Omental fat pad (tissue), 4 donors: ENCODE data around the gene ACSS3. TPM values are rescaled to one million over a fixed set of nuclear protein-coding genes. Genes with fewer than 3 reads are reported as not detected.

ENCODE experiments used
- ATAC-seq: fragments of 150-250 bp; one replicate; pipeline ENCODE4 v1.9.1; 2016; ENCODE audit warnings: mild to moderate bottlenecking, moderate library complexity; ENCODE audit not compliant: low FRiP score
- DNase-seq: peaks from one replicate; pipeline ENCODE4 v3.0.0-alpha.2; 2019; ENCODE audit warnings: low spot score
- CTCF ChIP-seq, 3 donors: fragments of 450-650 bp; IDR thresholded peaks; one replicate each; pipeline ENCODE4 v1.5.1; 2016 to 2017; ENCODE audit warnings: antibody characterized with exemption in 3 of 3, mild to moderate bottlenecking in 3 of 3, moderate library complexity in 2 of 3
- total RNA-seq, 4 donors: library from RNA; depleted of rRNA; stranded (reverse); fragments of >200 nt; gene quantifications; one replicate each; pipeline ENCODE4 v1.1.0, GENCODE V29; 2016

The ACSS3 gene
- total RNA-seq, 4 donors from 2014 or later: 38.8 to 102 (median 57.9) TPM

- no peak for ATAC-seq
- TF ChIP-seq CTCF (IDR thresholded peaks at IDR 0.05): no peak
- no peak for DNase-seq
Observed at GRCh38 chr12:81083018-81083417, 5.1 kb downstream of the ACSS3 start.

GRCh38 chr12:81083906-81084513 lies 6.1 kb downstream of the ACSS3 start:
- ATAC-seq (peak; percentile 37), DNase-seq (no peak)
- TF ChIP-seq CTCF (IDR thresholded peaks at IDR 0.05): no peak

GRCh38 chr12:81084811-81085350 lies 7.0 kb downstream of the ACSS3 start:
- no peak for TF ChIP-seq CTCF (IDR thresholded peaks at IDR 0.05)
- no peak for DNase-seq
- peak; percentile 12 for ATAC-seq

- no peak for TF ChIP-seq CTCF (IDR thresholded peaks at IDR 0.05)
- no peak for ATAC-seq
- DNase-seq: no peak
Observed at GRCh38 chr12:81085832-81086231, 8.0 kb downstream of the ACSS3 start.

DNA sequence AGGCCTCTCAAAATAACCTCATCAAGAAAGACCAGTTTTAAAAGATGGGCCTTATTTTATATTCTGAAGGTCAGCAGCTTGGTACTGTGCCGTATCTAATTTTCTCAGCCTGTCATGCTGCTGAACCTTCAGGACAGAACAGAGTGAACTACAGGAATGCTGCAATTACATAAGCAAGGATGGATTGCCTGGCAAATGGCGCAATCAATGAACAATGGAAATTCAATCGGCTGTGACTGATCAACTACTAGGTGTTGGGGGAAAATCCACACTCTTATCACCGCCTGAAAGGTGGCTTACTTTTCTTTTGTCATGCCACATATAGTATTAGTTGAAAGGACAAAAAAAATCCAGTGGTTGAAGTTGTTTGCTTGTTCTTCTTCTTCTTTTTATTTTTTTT lies 8.5 kb downstream of the ACSS3 start:
- no peak for ATAC-seq
- TF ChIP-seq CTCF (IDR thresholded peaks at IDR 0.05): no peak
- DNase-seq: no peak

- no peak for ATAC-seq
- TF ChIP-seq CTCF (IDR thresholded peaks at IDR 0.05): no peak
- DNase-seq: no peak
Observed at GRCh38 chr12:81088221-81088620, 10.3 kb downstream of the ACSS3 start.

- DNase-seq: no peak
- TF ChIP-seq CTCF (IDR thresholded peaks at IDR 0.05): no peak
- ATAC-seq: peak; percentile 66
Observed at GRCh38 chr12:81089412-81089811, 11.5 kb downstream of the ACSS3 start.
